NCI-H446 treated with DMSO at 0.1 percent for 48 hours (cell line): Measurements from ENCODE around the gene PCDHGC4.
A peak's percentile ranks its signal among the peaks of the same experiment; 100 is the strongest.

Experiments used
- DNase-seq: peaks from one replicate; lab custom pipeline; 2025; lab: John Stamatoyannopoulos, UW

Gene PCDHGC4

DNA sequence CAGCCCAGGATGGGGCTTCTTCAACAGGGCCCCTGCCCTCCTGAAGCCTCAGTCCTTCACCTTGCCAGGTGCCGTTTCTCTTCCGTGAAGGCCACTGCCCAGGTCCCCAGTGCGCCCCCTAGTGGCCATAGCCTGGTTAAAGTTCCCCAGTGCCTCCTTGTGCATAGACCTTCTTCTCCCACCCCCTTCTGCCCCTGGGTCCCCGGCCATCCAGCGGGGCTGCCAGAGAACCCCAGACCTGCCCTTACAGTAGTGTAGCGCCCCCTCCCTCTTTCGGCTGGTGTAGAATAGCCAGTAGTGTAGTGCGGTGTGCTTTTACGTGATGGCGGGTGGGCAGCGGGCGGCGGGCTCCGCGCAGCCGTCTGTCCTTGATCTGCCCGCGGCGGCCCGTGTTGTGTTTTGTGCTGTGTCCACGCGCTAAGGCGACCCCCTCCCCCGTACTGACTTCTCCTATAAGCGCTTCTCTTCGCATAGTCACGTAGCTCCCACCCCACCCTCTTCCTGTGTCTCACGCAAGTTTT, 27.6 kb downstream of the PCDHGC4 start:
- DNase-seq: no peak

DNA sequence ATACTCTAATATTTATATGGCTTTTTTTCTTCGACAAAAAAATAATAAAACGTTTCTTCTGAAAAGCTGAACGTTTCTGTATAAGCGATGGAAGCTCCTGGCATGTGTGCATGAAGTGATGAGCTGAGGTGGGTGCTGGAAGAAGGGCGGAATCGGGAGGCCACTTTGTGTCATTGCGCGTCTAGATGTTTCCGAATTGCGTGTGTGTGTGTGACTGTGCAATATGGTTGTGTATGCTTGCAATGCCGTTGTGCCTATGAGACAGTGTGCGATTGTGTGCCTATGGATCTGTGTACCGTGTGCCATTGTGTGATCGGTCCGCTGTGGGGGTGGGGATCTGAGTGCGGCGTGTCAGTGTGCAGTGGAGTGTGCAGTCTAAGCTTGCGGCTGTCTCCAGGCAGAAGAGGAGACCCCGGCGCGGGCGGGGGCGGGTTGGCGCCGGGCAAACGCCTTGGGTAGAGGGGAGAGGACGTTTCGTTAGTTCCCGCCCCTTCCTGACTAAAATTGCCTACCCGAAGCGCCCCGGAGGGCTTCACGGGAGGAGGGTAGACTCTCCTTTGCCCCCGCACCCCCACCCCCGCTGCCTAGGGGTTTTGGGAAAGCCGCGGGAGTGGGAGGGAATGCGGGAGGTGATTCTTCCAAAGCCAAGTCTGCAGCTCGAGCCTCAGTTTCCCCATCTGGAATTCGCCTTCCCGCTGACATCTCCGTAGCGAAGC, 28.2 kb downstream of the PCDHGC4 start:
- DNase-seq: no peak

DNA sequence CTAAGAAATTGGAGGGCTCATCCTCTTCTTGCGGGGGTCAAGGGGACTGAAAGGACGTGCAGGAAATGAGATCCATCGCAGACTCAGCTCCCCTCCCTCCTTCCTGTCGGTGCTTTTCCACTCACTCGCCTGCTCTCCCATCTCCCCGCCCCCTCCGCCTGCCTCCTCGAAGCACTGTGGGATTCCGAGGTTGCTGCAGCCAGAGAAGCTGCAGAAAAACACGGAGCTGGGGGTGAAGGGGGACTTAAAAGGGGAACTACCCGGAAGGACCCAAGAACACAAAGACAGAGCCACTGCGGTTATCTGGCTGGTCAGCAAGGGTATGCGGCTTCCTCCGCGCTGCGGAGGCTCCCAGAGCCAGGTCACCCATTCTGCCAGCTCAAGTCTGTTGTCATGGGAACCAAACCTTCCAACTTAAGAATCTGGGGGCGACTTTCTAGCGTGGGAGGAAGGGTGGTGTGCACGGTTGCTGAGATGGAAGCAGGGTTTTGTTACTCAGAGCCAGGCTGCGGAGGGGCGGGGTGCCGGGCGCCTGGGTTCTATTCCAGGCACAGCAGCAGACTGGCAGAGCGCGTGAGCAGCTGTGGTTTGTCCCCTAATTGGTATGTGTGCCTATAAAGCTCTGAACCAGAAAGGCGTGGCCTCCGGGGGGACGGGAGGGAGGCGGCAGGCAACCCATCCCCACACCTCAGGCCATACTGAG, 28.9 kb downstream of the PCDHGC4 start:
- DNase-seq: peak; percentile 92

DNA sequence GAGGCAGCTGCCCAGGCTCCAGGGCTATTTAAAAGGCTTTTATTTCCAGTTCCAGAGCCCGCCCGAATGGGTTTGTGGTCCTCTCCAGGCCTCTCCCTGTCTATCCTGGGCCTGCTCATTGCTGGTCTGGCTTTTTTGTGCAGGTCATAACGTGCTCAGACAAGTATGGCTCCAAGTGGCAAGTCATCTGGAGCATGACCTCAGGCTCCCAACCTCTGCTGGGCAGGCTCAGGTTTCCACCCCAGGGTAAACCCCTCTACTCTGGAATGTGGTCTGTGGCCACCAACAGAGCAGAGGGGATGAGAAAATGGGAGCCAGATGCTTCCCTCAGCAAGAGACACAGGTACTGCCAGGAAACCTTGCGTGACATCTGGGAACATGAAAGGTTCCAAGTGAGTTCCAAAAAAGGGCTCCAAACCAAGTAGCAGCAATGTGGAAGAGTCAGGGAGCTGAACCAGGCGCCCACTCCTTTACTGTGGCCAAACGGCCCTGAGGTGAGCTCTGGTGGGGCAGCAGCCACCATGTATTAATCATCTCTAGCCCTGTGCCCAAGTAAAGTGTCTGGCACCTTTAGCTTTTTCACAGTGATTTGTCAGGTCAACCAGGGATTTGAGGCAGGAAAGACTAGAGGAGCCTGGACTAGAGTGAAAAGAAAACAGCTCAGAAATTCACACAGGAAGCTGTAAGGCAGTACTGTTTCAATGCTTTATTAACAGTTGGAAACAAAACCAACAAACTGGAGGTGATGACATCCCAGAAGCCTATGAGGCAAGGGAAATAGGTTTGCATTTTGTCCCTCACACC, 29.7 kb downstream of the PCDHGC4 start:
- peak; percentile 92 for DNase-seq

DNA sequence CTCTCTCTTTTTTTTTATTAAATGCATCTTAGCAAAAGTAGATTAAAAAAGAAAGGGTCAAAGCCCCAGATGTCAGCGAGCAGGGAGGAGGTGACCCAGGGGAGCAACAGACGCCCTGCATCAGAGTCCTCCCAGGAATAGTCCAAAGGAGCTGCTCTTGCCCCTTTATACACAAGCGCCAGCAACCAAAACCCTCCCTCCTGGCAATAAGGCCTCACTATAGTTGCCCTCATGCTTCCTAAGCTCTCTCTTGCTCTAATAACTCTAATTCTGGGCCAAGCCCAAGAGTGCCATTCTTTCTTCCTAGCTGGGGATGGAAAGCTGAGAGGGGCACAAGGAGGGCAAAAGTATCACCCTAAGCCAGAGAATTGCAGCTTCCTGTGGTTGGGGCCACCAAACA, 30.3 kb downstream of the PCDHGC4 start:
- DNase-seq: peak; percentile 20

DNA sequence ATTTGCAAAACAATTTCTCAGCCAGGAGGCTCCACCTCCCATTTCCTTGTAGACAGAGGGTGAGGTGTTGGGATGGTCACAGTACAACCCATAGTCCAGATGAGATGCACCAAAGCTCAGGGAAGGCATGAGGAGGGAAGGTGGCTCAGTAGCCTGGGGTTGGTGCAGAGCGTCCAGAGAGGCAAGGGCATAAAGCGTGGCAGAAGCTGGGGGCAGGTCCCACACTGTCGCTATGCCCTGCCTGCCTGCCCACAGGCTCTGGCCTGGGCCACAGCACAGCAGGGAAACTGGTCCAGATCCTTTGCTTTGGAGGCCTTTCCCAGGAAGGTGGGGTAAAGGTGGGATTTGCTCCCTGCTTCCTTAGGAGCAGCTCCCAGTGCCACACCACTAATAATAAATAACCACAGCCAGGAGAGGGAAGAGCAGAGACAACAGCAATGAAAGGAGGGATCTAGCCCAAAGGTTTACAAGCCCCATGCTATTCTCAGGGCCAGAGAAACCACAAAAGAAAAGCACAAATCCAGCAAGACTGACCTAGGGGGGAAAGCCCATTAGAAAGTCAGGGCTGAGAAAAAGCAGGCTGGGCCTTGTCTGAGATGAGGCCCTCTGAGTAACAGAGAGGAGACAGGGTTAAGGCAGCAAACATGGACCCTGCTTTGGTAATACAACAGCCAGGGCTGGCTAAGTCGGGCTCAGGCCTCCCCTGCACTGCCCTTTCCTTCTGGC, 31.3 kb downstream of the PCDHGC4 start:
- no peak for DNase-seq

DNA sequence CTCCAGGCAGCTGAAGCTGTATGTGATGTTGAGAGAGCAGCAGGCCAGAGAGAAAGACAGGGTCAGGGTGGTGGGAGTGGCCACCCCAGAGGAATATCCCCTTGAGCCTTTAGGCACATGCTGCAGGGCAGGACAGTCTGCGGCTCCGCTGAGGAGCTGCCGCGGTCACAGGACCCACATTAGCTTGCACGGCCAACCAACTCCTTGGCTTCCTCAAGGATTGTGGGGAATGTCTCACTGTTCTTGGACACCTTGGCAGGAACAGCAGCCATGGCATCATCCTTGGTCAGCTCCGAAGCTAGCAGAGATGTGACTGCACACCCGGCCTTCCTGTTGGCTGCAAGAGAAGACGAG, 31.8 kb downstream of the PCDHGC4 start:
- no peak for DNase-seq

DNA sequence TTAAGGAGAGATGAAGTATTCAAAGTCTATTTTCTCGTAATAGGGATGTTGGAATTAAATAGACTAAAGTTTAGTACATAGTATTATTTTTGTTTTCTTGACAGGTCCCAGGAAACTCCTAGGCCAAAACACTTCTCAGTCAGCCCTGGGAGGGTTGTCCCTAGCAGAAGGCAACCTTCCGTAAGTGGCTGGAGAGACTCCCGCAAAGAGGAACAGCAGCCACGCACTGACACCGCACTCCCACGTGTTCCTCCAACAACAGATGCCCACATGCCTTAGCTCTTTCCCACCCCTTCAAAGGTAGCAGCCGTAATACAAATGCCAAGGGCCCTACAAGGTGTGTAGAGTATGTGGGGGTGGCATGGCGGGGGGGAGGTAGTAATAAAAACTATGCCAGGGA, 32.5 kb downstream of the PCDHGC4 start:
- DNase-seq: no peak

DNA sequence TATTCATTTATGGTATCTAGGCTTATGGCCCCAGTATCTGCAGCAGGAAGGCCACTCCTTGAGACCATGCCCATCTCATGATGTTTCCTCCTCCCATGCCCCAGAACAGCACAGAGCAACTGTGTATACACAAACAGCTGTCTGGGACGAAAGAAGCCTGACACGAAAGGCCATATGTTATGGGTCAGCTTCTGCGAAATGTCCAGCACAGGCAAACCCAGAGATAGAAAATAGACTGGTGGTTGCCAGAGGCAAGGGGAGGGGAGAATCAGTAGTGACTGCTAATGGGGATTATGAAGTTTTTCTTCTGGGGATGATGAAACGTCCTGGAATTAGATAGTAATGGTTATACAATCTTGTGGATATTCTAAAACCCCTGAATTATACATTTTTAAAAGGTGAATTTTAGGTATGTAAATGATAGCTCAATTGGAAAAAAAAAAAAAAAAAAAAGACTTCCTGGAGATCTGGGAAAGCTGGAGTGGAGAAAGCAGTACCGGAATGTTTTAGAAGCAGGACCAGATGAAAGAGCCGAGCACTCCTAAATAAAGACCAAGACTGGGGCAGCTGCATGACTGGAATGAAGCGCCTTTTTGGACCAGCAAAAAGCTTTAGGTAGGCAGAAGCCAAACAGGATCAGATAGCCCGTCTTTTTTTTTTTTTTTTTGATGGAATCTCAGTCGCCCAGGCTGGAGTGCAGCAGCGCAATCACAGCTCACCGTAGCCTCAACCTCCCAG, 33.2 kb downstream of the PCDHGC4 start:
- DNase-seq: no peak

DNA sequence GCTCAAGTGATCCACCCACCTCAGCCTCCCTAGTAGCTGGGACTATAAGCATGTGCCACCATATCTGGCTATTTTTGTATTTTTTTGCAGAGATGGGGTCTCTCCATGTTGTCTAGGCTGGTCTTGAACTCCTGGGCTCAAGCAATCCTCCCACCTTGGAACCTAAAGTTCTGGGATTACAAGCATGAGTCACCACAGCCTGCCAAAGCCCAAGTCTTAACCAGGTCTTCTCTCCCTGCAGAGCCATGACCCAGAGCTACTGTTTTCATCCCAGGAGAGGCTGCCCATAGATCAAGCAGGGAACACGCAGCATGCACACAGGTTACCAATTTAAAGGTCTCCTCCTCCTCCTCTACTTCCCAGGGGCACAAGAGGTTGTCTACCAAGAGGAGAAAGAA, 33.8 kb downstream of the PCDHGC4 start:
- no peak for DNase-seq

DNA sequence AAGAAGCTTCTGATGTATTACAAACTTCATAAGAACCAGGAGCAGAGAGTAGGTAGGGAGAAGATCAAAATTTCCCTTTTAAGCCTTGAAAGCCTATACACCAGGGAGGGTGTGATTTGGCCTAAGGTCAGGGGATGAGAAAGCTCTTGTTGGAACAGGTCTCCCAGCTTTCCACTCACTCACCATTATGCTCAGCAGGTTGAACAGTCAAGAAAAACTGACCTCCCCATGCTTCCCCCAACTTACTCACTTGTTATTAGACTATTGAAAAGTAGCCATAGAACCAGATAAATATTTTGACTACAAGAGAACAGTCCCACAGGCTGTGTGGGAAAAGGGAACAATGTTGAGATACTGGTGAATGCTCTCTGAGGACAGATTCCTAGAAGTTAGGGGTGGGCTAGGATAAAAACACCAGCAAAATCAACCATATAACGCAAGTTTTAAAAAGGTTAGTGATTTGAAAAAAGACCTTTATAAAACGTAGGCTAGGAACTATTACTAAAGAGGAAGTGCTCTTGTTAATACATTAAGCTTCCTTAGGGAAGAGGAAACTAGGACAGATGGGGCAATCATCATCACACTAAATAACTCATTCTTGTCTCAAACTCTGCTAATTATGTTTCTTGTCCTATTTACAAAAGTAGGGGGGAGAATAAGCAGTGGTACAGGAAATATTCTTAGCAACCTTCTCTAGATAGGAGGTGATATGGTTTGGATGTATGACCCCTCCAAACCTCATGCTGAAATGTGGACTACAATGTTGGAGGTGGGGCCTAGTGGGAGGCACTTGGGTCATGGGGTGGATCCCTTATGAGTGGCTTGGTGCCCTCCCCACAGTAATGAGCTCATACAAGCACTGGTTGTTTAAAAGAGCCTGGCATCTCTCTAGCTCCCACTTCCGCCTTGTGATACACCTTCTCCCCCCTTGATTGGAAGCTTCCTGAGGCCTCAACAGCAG, 35.1 kb downstream of the PCDHGC4 start:
- DNase-seq: no peak

DNA sequence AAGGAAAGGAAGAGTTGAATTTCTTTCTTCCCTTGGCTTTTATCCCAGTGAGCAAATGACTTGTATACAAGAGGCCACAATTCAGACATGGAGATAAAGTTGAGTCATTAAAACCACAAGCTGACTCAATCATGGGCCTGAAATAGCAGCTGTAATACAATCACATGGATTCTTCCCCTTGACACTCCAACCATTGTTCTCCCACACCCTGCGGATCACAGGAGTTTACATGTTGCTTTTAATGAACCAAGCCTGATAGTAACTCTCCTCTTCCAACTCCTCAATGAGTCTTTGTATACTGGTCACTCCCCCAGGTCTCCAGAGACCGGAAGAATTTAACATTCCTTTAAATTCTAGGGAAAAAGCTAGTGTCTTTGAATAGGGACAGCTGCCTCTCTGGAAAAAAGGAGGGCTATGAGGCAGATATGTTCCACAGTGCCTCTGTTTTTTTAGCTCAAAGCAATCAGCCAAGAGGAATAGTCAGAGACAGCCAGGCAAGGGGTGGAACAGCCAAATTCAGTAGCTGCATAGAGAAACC, 36.5 kb downstream of the PCDHGC4 start:
- DNase-seq: peak; percentile 56

DNA sequence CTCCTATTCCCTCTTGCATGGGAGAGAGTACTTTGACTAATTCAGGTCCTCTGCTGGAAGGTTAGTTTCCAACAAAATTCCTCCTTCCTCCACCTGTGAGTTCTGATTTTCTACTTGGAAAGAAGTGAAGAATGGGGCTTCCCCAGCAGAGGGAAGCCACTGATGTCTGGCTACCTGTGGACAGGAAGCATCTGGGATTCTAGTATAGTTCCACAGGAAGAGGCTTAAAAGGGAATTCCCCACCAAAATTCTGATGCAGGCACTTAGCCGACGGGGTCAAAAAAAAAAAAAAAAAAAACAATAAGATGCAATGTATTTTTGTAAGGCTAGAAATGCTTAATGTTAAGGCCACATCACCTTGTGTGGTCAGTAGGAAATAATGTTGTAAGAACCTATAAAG, 37.5 kb downstream of the PCDHGC4 start:
- DNase-seq: no peak

DNA sequence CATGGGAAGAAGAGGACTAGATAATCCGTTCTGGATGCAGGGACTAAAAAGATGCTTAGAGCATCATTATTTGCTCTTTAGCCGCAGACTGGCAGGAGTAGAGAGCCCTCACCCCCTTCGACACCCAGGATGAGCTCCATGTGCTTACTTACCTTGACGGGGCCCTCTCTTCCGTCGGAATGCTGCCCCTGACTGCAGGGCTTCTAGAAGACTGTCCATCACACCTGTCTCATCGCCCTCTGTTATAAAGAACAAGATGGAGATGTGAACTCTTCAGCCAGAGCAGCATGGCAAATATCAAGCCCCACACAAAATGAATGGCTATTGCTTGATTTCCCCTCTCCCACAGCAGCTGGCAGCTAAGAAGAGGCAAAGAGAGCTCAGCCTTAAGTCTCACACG, 39.2 kb downstream of the PCDHGC4 start:
- no peak for DNase-seq

DNA sequence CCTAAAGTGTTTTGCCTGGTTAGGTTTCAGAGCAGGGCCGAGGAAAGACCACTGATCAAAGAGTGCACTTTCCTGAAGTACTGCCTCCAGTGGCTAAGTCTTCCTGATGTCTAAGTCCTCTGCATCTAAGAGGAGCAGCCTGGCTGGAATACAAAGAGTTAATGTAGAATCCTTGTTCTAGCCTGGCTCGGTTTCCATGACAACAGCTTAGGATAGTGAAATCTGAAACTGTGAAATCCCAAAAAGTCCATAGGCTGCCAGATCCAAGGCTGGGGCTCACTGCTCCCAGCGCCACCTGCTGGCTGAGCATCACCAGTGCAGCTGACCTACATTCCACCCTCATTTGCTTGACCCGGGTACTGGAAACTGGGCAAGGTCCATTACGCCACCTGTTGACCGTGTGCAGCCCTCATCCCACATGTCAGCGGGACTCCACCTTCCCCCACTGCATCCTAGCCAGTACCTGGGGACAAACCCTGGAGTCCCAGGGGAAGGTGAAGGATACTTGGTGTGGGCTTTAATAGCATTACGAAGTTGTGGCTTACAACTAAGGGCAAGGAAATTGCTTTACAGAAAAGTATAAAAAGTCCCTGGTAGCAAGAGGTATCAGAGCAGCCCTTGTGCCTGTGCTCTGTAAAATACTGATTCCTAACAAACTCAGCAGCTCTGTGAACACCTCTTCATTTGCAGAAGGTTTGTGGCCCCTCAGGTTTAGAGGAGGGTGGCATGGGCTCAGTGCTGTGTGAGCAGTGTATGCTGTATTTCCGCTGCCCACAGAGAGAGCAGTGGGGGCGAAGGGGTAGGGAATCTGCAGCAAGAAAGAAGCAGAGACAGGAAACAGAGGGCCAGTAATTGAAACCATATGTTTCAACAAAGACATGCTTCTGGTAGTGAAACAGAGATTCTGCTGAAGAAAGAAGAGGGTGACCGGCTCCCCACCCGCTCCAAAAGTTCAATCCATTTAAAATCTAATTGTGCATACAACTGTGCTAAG, 40.1 kb downstream of the PCDHGC4 start:
- DNase-seq: peak; percentile 93

DNA sequence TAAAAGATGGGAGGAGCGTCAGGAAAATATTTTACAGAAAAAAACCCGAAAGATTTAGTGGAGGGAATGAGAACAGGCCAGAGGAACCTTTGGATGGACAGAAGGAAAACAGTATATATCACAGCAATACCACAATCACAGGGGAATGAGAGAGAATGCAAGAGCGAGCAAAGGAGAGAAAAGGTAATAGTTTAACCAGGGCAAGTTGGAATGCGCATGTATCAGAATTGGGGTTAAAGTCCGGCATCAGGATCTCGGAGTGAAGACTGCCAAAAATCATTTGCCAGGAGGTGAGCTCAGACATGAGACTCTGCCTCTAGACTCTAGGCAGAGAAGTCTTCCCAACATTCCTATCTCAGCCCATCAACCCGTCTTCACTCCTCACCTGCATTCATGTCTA, 40.8 kb downstream of the PCDHGC4 start:
- DNase-seq: no peak

DNA sequence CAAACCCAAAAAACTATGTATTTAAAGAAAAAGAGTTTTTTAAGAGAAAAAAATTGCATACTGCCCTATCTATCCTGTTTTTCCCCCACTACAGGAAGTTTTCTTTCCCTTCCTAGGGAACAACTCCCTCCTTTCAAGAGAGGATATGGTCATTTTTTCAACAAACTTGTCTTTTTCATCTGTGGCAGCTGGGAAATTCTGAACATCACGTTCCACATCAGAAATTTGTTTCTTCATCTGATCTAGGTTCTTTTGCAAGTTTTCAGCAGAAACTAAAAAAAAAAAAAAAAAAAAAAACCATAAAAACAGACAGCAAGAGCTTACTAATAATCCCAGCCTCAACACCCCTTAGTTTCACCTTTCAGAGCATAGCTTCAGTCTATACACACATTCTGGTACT, 42.6 kb downstream of the PCDHGC4 start:
- DNase-seq: no peak

DNA sequence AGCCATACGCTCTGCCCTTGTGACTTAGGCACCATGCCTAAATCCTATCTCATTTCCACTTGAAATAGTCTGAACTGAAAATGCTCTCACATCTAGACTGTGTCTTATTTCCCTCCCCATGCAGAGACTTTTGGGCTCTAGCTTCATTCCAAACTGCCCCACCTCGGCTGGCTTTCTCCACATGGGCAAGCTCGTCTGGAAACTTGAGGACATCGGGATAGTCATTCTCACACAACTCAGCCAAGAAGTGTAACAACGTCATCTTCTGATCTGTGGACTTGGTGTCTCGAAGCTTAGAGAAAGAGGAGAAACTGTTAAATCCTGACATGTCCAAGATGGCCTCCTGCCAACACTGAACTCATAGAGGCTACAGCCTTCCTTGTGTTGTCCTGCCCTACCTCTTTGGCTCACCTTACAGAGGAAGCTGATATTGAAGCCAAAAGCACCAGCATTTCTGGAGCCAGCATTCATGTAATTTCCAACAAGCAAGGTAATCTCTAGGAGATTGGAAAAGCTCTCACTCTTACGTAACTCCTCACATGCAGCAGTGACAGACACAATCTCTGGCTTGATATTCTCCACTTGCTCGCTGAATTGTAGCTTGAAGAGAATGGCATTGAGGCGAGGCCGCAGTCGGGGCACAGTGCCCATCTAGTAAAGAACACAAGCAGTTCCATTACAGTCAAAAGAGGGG, 43.6 kb downstream of the PCDHGC4 start:
- DNase-seq: peak; percentile 84
